GM19463 (cell line): ENCODE results near the gene KRT78.

ENCODE experiments used
- ATAC-seq: cut with Tn5 transposase; IDR thresholded peaks from one replicate; pipeline ENCODE4 v1.9.1; 2021; ENCODE audit warnings: mild to moderate bottlenecking, moderate library complexity; ENCODE audit not compliant: unreplicated experiment

KRT78 gene

DNA sequence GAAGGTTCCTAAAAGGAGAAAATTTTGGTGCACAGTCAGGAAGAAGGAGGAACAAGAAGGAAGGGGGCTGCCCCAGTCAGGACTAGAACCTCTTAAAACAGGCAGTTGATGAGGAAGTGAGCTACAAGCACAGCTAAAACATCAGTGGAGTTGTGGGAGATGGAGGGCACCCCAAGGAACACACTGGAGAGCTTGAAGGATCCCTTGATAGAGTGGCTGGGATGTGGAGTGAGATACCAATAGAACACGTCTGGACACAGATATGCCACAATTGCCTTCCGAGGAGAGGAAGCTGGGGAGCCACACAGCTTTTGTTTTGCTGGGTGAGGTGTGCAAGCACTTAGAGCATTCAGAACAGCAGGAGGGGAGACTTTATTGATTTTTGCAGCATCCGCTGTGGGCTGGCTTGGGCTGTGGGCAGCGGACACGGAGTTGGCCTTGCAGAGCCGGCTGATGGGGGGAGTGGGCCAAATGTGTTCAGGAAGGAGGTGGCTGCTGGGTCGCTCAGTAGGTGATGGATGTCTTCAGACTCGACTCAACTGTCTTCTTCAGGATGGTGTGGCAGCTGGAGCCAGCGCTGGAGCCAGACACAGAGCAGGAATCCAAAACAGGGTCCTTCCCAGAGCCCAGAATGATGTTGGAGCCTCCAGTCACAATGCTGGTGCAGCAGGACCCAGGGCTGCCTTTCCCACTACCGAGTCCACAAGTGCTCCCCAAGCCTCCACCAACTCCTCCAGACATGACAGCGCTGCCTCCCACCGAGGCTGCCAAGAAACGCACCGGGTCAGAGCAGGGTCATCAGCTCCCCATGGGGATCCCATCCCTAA, 10.0 kb downstream of the KRT78 start:
- ATAC-seq = no peak

DNA sequence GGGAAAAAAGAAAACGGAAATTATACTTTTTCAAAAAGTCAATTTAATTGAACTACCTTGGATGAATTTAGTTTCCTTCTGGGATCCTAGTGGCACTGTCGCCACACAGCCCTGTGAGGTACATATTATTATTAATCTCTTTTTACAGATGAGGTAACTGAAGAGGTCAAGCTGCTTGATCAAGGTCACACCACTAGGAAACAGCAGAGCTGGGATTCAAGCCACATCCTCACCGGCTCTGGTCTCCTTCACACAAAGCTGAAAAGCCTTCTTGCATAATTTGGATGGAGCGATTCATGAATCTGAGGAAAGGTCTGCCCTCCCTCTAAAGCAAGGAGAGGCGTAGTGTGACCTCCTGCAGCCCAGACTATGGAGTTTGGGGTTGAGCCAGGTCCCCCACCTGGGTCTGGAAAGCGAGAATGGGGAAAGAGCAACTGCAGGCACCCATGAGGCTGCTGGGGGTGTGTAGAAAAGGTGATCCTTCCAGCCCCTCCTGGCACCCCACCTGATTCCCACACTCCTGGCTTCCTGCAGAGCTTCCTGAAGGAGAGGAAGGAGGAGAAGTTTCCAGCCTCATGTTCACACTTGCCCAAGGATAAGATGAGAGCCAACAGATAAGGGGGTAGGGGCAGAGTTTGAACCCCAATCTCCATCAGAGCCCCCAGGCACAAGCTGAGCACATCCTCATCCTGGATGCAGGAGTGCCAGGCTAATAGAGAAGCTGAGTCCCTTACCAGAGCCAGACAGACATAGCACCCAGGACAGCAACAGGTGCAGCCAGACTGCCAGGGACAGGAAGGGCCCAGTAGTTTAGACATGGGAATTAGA, 10.8 kb downstream of the KRT78 start:
- ATAC-seq = no peak

DNA sequence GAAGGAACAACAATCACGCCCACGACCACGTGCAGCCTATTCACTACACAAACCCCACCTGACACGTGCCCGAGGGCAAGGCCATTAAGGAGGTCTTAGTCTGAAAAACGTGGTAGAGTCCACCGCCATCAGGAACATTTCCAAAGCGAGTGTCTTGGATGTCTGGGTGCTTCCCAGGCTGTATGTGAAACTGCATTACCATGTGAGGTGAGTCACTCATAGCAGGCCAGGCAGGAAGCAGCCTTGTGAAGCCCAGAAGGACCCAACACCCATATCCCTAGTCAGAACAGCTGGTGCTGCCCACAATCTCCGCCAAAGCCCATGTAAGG, 11.4 kb downstream of the KRT78 start:
- peak; percentile 57 for ATAC-seq

DNA sequence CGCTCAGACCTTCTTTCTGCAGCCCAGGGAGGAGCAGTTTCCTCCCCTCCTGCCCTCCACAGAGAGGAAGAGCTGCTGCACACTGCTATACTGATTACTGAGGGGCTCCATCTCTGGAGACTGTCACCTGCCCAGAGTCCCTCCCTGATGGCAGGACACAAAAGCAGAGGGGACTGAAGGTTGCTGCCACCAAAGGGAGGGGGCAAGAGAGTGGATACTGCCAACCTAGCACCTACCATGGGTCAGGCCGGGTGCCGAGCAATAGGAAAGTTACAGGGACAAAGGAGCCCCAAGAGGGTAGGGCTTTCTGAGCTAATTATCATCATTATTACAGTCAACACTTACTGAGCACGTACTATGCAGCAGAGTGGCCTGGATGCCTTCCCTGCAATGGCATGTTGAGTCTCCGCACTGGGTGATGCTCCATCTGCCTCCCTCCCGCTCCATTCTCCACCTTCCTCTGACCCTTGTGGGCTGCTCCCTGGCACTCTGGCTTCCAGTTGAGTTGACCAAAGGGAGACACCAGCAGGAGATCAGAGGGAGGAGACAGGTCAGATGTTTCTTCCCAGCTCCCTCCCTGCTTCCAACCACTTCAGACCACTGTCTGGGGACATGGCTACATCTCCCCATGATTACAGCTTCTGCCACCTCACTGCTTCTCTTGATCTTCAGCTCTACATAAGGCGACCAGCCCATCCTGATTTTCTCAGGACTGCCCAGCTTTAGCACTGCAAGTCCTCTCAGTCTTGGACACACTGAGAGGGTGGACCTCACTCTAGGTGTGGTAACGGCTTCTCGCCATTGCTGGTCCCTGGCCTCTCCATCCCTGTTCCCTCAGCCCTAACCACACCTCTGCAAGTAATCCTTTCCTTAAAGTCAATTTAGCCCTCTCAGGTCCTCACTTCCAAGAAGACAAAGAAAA, 12.0 kb downstream of the KRT78 start:
- ATAC-seq = no peak

DNA sequence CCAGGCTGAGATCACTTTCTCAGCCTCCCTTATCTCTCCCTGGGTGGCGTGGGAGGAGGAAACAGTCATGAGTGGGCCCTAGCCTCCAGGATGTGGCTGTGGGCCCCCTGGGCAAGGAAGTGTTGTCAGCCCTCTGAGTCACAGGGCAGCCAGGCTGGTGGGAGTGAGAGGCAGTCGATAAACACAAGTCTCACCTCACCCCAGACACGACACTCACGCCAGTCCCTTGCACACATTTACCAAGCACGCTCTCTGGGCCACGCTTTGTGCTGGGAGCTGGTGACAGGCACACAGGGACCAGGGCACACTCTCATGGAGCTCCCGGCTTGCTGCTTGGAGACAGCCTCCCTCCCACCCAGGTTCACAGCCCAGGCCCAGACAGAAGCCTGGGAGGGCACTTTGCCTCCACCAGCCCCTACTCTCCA, 12.7 kb downstream of the KRT78 start:
- ATAC-seq = no peak

DNA sequence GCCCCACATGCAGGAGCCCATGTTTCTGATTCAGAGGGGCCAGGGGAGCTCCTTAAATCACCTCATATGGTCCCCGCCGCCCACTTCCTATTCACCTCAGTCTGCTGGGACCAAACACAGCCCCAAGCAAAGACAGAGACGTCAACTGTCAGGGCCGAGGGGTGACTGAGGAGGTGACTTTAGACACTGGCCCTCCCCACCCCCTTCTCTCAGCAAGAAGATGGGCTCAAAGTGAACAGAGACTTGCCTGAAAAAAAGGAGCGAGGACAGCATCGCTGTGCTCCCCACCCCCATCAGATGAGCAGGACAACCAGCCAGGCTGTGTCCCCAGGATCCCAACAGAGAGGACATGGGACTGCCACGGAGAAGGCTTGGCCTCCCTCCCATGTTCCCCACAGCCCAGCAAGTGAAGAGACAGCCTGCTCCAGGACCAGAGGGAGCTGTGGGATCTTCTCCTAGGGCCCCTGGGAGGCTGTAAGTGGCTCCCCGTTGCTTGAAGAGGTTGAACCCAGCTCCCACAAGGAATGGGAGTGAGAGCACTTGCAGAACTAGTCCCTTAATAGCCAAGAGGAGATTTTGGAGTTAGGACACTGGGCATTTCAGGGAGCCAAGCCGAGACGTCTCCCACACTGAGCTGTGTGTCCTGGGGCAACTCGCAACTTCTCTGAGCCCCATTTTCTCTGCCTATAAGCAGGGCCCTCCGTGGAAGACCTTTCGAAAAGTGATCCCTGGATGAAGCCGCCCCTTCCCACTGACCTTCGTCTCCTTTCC, 13.3 kb downstream of the KRT78 start:
- ATAC-seq = no peak

DNA sequence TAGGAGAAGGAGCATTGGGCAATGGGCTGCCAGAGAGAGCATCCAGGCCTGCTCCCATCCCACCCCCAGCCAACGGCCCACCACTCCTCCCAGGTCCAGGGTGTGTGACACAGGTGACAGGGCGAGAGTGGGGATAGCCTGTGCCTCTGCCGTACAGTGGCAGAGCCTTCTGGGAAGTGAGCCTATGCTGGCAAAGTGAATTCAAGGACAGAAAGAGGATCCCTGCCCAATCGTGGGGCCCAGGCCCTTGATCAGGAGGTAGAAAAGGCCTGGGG, 14.1 kb downstream of the KRT78 start:
- no peak for ATAC-seq

DNA sequence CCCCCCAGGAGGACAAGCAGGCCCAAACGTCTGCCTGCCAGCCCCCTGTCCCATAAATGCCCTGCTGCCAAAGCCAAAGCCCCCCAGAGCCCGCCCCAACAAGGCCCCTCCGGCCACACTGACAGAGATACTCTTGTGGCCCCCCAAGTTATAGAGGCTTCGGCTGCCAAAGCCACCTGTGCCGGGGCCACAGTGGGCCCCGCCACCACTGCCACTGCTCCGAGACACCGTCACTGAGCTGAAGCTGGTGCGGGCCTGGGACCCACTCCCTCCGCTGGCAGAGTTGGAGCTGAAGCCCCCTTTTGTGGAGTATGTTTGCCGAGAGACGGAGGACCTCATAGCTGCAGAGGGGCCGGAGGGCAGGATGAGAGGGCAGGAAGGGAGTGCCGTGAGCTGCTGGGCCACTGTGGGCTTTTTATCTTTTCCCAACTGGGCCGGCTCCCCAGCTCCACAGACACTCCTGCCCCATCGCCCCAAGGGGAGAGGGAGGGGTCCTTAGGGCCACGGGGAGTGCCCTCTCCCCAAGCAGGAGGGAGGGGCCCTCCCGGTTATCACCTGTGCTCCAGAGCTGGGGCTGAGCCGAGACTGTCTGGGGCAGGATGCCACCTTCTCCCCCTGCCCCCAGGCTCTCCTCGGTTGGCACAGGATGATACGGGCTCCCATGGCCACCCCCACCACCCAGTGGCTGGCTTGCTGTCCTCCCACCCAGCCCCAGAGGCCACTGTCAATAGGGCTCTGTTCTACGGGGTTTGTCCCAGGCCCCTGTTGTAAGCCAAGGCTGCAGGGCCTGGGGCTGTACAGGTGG, 14.7 kb downstream of the KRT78 start, which contains the start of gene KRT79:
Gene KRT79 (minus strand): TSS at position 390 of the 805 bp plus-strand sequence. CDS start 51 bp downstream, at position 339.
- no peak for ATAC-seq

DNA sequence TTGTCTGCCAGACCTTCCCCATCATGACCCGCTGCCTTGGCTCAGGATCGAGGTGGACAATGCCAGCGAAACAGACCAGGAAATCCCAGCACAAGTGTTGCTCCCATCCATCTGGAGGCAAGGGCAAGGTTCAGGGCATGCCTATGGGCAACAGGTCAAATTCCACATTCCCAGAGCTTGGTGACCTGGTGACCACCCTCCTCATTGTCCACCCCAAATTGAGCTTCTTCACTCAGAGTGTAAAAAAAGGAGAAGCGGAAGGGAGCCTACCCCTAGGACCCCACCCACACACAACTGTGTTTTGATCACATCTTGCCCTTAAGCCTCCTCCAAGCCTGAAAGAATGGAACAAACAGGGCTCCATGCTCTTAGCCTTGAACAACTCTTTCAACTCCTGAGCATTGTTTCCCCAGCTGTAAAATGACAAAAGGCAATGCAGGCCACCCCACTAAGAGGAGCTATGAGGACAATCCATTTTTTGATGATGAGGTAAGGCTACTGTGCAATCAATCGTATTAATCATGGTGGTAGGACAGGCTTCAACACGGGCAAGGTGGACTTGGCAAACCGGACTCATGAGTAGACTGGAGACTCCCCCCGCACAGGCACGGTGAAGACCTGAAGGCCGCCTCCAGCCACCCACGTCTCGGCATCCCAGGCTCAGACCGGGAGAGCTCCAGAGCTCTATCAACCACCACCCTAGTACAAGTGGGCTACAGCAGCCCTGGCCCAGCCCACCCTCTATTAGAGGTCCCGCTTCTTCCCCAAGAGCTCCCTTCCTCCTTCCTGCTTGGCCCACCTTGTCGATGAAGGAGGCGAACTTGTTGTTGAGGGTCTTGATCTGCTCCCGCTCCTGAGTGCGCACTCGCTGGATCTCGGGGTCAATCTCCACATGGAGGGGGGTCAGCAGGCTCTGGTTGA, 15.5 kb downstream of the KRT78 start:
- no peak for ATAC-seq

DNA sequence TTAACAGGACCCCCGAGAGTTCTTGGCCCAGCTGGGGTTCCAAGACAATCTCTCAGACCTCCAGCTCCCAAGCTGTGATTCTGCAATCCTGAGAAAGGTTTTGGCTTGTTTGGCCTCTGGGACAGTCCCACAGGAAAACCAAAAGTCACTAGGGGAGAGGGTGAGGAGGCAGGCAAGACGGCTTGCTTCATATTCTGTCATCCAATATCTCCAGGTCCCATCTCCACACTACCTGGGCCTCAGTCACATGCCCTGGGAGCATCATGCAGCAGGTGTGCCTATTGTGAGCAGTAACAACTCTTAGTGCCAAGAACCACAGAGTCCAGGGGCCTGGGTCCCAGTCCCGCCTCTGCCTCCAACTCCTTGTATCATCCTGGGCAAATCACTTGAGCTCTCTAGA, 16.3 kb downstream of the KRT78 start:
- ATAC-seq = no peak

DNA sequence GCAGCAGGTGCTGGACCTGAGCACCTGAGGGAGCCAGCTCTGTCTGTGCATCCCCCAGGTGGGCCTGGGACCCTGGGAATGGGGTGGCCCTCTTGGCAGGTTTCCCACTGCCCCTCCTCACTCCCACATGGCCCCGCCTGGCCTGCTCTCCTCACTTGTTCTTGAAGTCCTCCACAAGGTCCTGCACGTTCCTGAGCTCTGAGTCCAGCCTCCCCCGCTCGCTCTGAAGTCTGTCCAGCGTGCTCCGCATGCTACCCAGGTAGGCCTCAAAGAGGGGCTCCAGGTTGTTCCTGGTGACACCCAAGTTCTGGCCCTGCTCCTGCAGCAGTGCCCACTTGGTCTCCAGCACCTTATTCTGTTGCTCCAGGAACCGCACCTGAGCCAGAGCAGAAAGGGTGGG, 17.5 kb downstream of the KRT78 start:
- no peak for ATAC-seq

DNA sequence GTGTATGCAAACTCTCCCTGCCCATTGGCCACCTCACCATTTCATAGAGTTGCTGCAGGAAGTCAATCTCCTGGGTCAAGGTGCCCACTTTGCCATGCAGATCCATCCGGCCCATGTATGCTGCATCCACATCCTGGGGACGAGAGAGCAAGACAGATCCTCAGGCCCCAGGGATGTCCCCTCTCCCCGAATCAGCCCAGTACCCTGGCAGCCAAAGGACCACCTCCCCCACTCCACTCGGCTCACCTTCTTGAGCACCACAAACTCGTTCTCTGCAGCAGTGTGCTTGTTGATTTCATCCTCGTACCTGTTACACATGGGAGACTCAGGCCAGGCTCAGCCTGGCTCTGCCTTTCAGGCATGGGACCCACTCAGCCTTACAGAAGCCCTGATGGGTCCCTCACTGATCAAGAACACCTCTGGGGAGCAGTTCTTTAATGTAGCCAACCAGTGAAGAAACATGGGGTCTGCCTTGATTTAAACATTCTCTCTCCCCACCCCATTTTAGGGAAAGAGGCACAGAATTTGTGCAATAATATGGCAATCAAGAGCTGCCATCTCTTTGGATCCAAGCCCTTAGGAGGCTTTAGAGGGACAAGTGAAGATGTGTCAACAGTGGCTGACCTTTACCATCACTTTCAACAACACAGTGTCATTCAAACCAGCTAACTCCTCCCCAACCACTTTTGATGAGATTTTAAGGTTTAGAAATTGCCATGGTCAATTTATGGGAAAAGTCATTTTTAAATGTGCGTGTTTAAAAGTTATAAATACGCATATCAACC, 18.6 kb downstream of the KRT78 start:
- no peak for ATAC-seq

DNA sequence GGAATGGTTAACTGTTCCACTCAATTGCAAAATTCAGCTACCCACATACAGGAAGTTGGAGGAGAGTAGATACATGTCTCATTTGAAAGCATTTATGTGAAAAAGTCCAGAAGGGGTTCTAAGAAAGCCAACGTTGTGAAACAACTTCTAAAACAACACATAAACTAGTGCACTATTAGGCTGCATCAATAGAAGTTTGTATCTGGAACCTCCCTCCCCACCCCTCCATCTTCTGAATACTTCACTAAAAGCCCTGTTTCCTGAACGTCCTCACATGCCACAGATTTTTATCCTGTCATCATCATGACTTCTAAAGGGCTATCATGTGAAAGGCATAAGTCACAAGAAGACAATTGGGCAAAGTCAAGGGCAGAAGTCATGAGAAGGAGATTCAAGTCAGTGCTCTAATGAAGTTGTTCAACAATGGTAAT, 20.2 kb downstream of the KRT78 start:
- ATAC-seq = no peak

DNA sequence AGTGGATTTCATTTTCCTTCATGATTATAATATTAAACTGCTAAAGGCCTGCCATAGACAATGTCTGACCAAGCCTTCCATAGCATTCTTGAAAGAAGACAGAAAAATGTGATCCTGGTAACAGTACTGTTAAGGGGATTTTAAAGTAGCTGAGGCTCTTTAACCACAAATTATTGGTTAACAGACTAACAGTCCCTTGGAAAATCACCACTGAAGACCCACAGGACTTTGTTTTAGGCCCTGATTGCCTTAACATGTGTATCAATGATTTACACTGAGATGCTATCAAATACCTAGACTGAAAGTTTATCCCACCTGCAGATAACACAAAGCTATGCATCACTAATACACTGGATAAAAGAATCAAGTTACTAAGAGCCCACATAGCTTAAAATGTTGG, 20.6 kb downstream of the KRT78 start:
- no peak for ATAC-seq

DNA sequence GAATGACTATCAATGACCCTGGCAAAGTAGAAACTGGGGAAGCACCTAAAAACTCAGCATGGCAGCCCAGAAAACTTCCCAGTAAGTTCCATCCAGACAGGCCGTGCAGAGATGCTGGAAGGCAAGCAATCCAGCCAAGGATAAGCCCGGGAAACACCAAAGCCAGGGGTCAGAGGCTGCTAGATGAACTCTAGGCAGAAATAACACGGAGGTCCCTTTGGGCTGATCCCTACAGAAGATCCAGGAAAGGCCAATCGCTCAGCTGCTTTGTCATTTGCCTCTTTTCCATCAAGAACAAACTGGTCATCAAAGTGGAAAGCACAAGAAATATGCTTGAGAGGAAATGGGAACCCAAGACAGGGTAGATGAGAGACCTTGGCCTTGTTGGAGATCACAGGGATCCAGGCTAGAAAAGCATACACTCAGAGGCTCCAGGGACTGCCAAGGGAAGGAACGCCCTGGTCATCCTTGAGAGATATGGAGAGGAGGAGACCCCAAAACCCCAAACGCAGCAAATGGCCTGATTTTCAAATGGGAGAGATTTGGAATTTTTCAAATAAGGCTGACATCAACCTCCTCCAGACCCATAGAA, 21.2 kb downstream of the KRT78 start:
- ATAC-seq = no peak

DNA sequence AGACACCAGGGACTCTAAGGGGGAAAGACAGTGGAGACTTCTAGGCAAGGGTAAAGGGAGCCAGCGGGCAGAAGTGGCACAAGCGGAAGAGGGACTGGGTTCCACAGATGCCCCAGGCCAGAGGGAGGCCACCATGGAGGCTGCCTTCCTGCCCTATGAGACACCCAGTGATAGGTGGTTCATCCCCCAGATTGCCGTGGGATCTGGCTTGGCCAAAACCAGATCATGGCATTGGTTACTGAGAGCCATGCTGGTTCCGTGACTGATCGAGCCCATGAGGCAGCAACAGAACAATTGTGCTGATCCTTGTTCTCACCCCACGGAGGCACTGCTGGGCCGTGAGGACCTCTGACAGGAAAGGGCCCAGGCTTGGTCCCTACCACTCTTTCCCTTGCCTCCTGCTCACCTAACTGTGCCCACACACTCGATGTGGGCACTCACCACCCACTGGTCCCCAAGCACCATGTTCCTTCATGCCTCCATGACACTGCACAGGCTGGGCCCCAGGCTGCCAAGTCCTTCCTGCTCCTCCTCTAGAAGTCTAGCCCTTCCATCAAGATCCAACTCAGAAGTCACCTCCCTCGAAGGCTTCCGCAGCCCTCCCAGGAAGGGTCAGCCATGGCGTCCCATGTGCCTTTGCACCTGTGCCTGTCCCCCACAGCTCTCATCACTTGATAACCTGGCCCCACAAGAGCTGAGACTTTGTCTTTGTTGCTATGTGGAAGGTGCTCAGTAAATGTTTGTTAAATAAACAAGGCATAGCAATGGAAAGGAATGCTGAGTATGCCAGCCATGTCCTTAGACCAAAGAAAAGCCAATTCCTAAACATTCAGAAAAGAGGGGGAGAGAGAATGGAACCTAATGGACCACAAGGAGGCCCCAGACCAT, 21.9 kb downstream of the KRT78 start:
- no peak for ATAC-seq

DNA sequence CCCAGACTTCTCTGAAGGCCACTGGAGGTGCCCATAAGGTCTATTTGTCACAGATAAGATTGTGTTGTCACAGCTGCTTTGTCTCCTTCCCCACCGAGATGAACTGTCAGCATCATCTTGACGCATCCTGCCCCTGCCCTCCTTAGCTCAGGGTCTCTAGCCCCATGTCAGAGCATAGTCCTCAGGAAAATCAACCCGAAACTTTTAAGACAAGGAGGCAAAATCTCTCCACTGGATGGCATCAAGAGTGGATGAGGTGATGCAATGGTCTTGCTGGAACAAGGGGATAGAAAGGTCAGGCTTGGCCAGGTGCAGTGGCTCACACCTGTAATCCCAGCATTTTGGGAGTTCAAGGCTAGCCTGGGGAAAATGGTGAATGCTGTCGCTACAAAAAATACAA, 22.8 kb downstream of the KRT78 start:
- ATAC-seq = no peak
